Cerebellar cortex (tissue), 1 donor: ENCODE measurements around the gene CCBE1.

Experiments used
- DNase-seq: peaks from one replicate; pipeline ENCODE4 v3.0.0-alpha.2; 2015; ENCODE audit warnings: low spot score

CCBE1 gene

DNA sequence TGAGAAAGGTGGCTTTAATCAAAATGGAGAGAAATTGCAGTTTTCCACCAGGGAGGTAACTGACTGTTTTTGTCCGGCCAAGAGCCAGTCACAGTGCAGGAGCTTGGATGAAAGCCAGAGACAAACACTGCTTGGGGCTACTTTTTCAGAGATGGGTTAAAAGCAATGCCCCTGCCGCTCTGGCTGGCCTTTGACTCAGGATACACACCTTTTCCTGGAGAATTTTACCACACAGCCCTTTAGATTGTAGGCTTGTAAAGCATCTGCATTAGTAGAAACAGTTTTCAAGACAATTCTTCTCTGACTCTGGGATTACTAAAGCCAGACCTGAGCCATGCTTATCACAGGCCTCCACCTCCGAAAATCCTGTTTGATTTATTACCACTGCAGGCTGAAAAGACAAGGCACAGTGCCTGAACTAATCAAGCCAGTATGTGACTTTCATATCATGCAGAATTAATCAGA is 79.7 kb downstream of the CCBE1 start:
- DNase-seq = no peak

DNA sequence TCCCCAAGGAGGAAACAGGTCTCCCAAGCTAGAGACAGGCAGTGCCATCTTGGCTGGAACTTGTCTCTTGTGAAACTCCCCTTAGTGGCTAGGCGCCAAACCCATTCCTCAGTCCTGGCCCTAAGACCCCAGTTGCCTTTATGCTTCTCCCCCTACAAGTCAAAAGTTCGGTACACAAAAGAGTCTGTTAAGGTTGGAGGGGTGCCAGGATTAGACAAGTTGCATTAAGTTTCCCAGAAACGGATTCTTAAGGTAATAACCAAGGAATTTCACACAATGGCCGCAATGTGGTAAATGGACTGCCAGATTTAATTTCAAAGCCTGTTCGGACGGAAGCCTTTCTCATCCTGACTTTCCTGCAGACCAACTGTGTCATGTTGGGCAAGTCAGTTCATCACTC is 80.7 kb downstream of the CCBE1 start:
- peak; percentile 2 for DNase-seq

DNA sequence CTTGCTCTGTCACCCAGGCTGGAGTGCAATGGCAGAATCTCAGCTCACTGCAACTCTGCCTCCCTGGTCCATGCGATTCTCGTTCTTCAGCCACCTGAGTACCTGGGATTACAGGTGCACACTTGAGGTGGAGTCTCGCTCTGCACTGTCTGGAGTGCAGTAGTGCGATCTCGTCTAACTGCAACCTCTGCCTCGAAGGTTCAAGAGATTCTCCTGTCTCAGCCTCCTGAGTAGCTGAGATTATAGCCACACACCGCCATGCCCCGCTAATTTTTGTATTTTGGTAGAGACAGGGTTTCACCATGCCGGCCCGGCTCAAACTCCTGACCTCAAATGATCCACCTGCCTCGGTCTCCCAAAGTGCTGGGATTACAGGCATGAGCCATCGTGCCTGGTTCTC is 83.3 kb downstream of the CCBE1 start:
- DNase-seq = no peak

DNA sequence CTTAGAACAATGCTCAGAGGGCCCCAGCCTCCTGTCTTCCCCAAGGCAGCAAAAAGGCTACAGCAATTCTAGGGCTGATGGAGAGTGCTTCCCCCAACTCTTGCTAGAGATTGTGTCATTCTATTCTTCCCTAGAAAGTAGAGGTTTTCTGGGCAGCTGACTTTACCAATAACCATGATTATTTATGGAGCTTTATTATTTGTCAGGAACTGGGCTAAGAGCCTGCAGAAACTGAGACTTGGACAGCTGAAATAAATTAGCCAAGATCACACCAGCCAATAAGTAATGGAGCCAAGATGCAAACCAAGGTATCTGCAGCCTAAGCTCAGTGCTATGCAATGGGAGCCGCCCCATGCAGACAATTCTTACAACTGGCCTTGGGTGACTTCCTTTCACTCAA is 84.8 kb downstream of the CCBE1 start:
- DNase-seq = no peak

DNA sequence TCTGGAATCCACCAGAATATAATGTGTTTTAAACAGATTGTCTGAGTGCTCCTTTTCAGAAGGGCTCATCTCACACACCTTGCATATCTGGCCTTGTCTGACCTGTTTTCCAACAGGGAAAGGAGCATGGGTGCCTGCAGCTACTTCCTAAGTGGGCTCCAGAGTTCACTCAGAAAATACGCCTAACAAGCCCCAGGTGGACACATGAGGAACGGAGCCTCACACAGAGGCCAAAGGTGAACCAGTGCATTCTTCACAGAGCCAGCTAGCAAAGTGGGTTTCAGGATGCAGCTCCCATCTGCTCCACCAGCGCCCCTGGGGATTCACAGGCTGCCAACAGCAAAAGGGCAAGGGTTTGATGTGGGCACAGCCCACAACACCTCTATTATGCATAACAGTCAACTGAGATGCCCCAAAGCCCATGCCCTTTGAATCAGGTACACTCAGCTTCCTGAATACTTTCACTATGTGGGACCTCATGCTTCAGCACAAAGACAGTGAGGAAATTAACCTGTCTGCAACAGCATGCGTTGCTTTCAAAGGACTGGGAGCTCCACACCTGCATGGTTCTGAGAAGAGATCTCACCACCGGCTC is 86.6 kb downstream of the CCBE1 start:
- no peak for DNase-seq

DNA sequence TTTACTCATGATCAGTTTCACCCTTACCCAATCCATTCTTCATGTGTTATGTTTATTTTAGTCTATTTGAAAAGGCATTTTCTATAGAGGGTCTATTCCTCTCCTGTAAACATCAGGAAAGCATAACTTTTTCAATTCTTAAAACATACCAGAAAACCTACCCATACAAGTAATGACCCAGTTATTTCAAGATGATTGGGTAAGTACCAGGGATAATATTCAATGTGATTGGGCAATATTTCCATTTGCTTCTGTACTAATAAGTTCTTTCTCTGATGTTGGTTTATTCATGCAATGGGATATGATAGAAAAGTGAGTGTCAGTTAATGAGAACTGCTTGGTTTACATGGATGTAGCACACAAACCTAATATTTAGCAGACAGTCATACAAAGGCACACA is 87.6 kb downstream of the CCBE1 start:
- no peak for DNase-seq

DNA sequence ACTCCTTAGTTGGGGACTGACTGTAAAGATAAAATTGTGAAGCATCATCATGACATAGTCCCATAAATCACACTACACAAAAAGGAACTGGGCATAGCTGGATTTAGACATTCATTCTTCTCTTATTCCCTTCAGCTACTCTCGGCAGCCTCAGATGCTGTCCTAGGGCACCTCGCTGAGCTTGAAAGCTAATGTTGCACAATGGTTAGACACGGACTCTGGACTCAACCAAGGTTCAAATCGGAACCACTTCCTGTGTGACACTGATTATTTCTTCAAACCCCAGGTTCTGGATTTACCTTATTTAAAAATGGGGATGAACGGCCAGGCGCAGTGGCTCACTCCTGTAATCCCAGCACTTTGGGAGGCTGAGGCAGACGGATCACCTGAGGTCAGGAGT is 89.8 kb downstream of the CCBE1 start:
- DNase-seq = no peak

DNA sequence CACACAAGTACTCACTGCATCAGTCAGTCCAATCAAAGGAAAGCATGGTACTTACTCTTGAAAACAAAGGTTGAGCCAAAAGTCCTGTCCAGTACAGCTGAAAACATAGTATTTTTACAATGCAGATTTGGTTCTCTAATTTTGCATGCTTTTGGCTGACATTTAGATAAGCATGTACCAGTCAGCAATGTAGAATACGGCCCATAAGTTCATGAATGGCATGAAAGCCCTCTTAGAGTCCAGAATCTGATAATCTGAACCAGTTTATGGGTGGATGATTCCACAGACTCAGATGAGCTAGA is 90.2 kb downstream of the CCBE1 start:
- no peak for DNase-seq

DNA sequence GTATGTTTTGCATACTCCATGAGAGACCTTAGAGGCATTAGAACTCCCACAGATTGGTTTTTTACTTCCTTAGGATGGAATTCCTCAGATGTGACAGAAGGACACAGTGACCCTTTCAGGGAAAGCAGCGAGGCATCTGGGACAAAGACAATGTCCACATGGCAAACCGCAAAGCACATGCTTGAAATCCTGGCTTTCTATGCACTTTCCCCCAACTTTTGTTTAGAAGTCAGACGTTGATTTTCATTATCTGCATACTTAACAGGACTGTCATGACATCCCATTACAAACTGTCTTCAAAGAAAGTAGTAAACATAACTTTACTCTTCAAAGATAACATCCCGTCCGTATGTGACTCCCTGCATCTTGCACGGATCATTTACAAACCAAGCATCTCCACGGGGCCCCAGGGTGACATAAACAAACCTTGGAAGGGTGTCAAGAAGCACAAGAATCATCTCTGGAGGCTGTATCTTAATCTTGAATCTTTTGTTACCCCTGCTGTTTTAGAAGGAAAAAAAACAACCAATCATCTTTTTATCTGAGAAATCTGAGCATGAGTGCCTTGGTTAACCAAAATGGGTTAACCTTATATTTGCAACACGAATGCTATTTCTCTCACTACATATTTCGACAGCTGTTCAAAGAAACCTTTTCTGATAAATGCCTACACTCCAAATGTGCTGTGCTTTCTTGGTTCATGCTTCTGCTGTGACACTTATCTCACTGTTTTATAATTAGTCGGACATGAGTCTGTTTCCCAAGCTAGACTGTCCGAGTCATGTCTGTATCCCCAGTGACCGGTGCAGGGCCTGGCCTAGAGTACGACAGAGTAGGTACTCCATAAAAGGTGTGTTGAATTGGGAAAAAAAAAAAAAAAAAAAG is 90.8 kb downstream of the CCBE1 start:
- no peak for DNase-seq

DNA sequence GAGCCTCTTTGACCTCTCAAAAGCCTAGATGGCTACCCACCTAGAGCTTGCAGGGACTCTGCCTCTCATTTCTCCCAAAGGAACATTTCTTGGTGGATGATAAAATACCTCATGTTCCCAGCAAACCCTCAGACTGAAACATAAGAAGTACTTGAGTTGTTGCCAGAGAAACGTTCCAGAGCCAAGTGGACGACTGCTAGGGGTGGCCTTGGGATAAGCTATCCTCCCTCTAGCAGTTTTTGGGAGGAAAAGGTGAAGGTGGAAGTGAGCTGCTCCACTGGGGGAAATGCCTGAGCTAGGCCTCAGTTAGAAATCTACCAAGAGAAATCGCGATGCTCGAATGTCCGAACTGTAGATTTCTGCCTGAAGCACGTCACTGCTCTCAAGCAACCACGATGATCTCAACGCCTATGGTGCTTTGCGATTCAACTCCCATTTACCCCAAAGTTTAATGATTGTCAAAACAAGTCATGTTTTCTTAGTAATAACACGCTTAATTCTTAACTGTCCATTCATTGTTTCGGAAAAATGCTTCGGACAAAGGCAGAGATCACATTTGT is 91.5 kb downstream of the CCBE1 start:
- DNase-seq = no peak

DNA sequence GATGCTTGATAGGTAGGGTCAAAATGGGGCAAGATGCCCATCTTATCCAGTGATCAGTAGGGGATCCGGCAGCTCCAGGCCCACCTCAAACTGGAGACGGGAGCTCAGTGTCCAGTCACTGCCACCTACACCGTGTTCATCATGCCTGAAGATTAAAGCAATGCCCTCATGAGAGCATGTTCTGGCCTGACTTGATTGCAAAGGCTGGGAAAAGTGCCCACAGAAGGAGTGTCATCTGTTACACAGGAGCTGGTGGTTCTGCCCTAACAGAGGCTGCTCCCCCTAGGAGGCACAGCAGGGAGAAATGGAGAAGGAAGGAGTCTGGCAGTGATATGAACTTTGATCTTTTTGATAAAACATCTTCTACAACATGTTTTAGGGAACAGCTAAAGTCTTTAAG is 92.3 kb downstream of the CCBE1 start:
- DNase-seq = no peak

DNA sequence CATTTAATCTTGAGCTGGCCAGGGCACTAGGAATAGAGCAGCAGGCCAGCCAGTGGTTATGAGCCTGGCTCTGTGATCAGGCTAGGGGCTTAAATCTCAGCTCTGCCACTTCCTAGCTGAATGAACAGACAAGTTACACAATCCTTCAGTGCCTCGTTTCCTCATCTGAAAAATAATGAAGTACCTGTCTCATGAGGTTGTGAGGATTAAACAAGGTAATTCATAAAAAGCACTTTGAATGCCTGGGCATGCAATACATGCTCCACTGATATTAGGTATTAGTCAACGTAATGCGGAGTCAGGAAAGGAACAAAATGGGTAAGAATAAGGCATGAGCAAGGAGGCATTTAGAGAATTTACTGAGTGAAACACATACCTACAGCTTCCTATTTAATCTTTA is 100.2 kb downstream of the CCBE1 start:
- DNase-seq = no peak

DNA sequence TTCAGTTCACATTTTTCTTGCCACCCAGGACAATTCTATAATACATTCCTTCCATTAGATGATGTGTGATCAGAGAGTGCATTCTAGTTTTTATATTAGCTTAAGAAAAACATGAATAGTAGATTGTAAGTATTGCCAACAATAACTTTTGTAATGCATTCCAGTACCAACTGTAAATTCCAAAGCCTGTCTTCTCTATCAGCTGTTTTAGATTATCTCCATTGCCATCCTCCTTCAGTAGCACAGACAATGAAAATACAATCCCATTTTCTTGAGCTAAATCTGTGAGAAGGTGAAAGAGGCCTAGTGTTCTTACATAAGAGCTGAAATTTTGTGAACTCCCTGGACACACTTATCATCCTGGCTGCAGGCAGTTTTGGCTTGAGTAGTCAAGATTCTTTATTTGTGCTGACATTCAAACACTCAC is 103.9 kb downstream of the CCBE1 start:
- DNase-seq = no peak

DNA sequence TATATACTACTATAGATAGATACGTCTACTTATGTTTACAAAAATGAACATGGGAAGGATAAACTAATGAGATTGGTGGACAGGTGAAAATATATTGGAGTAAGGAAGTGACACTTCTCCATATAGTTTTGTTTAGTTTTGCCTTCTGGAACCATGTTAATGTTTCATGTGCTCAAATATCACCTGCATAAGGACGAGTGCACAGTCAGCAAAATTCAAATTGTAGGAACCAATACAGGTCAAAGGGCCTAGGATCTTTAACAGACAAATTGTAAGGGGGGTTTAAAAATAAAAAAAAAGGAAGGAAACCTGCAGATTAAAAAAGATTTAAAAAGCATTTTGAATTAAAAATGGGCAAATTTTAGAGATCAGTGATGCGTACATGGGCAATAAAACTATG is 104.6 kb downstream of the CCBE1 start:
- DNase-seq = no peak

DNA sequence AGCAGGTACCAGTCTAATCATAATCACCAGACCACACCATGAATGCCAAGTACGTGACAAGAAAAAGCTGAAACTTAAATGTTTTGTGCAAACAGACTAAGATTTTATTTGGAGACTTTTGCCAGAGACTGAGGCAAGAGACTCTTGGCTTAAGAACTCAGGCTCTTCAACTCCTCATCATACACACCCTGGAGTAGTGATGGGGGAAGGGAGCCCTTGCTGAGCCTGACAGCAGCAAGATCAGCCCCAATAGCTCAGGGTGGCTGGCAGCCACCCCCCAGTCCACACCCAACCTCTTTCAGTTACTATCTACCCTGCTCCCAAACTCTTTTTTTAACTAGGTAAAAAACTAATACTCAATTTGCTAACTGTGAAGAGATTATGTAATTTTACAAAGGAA is 114.8 kb downstream of the CCBE1 start:
- no peak for DNase-seq

DNA sequence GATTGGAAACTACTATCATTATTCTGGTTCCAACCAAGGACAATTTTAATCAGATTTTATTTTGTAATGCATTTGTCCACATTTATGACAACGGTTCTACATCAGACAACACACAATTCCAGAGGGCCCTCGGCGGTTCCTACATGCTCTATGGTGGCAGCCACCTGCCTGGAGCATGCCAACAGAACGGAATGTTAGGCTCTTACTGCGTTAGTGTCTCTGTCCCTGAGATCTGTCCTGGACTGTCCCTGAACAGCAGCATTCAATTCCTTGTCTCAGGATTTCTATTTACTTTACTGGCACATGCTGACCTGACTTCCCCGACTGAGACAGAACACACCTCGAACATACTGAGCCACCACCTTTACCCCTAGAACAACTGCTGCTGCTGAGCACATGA is 117.7 kb downstream of the CCBE1 start:
- no peak for DNase-seq

DNA sequence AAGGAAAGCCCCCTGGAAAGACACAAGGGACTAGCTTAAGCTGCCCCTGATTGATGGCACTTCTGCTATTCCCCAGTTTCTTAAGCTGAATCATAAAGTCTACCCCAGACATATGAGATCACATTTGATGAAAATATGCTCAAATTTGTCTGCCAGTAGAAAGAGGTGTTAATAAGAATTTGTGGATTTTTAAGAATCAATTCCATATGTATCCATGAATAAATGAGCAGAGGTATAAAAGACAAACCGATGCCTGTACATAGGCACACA is 119.9 kb downstream of the CCBE1 start:
- DNase-seq = no peak

DNA sequence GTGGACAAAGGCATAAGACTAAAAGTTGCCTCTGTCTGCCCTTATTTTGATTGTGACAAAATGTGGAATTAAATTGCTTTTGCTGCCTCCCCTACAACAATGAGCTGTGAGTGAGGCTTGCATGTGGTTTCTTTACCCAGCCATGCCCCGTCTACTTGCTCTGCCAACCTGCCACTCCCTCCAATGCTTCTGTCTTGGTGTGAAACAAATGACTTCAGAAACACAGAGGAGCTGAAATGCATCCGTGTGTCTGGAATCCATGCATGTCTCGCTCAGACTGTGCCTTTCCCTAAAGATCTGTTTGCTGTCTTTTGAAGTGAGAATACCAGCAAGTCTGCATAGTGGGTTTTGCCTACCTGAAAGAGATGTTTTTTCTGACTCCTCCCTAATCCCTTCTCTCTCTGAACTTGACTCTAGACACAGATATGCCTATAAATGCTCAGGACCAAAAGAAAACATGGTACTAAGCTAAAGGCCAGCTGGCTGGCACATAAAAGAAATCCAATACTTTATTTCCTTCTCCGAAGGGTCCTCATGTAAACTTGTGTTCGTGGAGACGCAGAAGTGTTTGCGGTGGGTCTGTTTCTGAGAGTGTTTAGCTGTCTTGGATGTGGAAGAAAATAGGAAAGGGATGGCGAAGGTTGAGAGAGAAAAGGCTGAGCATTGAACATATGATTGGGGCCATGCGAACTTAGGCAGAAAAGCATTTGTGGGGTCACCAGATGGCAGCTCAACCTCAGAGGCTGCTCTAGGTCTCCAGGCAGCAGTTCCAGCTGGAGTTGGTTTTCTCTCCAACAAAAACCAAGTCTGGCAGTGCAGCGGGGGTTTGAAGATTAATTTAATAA is 120.5 kb downstream of the CCBE1 start:
- DNase-seq = no peak

DNA sequence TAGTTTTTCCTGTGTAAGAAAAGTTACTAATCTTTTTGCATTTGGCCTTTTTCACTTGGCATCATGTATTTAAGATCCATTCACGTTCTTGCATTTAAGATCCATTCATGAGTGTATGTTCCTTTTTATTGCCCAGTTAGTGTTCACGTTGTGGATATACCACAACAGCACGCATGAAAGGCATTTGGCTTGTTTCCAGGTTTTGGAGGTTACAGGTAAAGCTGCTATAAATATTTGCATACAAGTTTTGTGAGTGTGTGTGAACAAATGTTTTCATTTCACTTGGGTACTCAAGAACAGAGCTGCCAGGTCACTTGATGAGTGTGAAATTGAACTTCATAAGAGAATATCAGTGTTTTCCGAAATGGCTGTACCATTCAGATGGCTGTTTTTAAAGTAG is 121.2 kb downstream of the CCBE1 start:
- DNase-seq = no peak

DNA sequence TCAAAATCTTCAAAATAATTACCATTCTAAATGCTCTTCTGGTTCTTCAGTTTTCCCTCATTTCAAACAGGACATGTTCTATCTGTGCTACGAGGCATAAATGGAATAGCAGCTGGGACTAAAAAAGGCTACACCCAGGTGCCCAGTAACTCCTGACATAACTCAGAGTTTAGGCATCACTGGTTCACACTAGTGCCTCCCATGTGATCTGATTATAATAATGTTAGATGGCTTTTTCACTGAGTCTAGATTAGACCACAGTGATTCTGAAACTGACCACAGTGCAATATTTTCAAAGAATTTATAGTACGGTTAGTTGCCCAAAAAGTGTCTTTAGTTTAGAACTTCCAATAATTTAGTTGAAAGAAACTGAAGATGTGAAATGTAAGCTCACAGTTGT is 123.3 kb downstream of the CCBE1 start:
- DNase-seq = no peak

DNA sequence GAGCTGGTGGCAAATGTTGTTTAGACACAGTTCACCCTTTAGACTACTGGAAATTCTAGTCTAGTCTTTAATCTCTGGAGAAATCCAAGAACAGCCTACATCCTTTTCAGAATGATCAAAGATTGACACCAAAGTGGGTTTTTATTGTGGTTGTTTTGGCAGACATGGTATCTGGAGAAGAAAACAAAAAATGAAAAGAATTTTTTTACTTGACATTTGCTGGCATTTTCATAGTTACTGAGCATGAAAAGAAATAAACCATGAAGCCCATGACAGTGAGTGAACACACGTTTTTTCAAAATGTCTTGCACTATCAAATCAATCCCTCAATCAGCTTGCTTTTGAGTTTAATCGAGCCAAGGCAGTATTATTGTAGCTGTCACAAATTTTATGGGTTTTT is 125.3 kb downstream of the CCBE1 start:
- DNase-seq = no peak

DNA sequence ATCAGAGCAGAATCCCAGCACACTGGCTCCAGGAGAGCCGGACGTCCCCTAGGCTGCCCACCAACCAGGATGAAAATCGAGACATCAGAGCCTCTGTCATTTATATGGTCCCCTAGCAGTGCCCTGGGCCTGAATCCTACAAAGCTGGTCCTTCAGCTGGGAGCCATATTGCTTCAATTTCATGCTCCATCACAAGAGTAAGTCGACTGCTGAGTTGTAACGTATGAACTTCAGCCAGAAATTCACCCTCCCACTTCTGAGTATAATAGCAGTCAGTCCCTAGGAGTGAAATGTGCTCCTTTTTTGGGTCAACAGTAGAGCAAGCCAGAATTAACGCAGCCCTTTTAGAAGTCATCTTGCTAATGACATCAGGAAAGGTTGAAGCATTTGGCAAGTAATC is 126.4 kb downstream of the CCBE1 start:
- no peak for DNase-seq
